H9 (cell line): ENCODE measurements around the gene HCRTR2. TPM values are rescaled to one million over a fixed set of nuclear protein-coding genes. Genes with fewer than 3 reads are reported as not detected.

ENCODE experiments used
- DNase-seq: peaks from one replicate; pipeline ENCODE4 v3.0.0-alpha.2; 2017
- H2AFZ ChIP-seq: one replicate; pipeline ENCODE4 v1.6.1; 2013; ENCODE audit warnings: mild to moderate bottlenecking, low read length, control low read depth, moderate library complexity
- H2AK5ac ChIP-seq: 2 replicates; pipeline ENCODE4 v1.6.1; 2013; ENCODE audit warnings: low read length, control low read depth, mixed read lengths; ENCODE audit not compliant: insufficient read length
- H2BK120ac ChIP-seq: one replicate; pipeline ENCODE4 v1.6.1; 2013; ENCODE audit warnings: low read depth, mild to moderate bottlenecking, low read length, control low read depth, inconsistent platforms; ENCODE audit not compliant: poor library complexity, severe bottlenecking
- H2BK12ac ChIP-seq: 2 replicates; pipeline ENCODE4 v1.6.1; 2013; ENCODE audit warnings: low read length, control low read depth, mixed read lengths, low read depth; ENCODE audit not compliant: insufficient read length
- H2BK15ac ChIP-seq: 2 replicates; pipeline ENCODE4 v1.6.1; 2013; ENCODE audit warnings: low read depth, low read length, control low read depth
- H2BK20ac ChIP-seq: one replicate; pipeline ENCODE4 v1.6.1; 2013; ENCODE audit warnings: low read depth, mild to moderate bottlenecking, low read length, control low read depth, inconsistent platforms; ENCODE audit not compliant: poor library complexity, severe bottlenecking
- H2BK5ac ChIP-seq: 2 replicates; pipeline ENCODE4 v1.6.1; 2013; ENCODE audit warnings: low read length, control low read depth, mixed read lengths; ENCODE audit not compliant: insufficient read length
- H3K14ac ChIP-seq: 2 replicates; pipeline ENCODE4 v1.6.1; 2013; ENCODE audit warnings: low read length, control low read depth; ENCODE audit not compliant: insufficient read depth
- H3K18ac ChIP-seq: 2 replicates; pipeline ENCODE4 v1.6.1; 2013; ENCODE audit warnings: low read depth, mild to moderate bottlenecking, mixed read lengths, low read length, control low read depth; ENCODE audit not compliant: insufficient read length
- H3K23ac ChIP-seq: 2 replicates; pipeline ENCODE4 v1.6.1; 2013; ENCODE audit warnings: low read length, control low read depth, mixed read lengths, low read depth; ENCODE audit not compliant: insufficient read length
- H3K23me2 ChIP-seq: 2 replicates; pipeline ENCODE4 v1.6.1; 2013; ENCODE audit warnings: low read depth, mild to moderate bottlenecking, mixed read lengths, low read length, control low read depth; ENCODE audit not compliant: insufficient read length, poor library complexity, severe bottlenecking
- H3K27ac ChIP-seq: 2 replicates; pipeline ENCODE4 v1.5.1; 2013; ENCODE audit warnings: low read length, control low read depth, mixed read lengths, low read depth; ENCODE audit not compliant: insufficient read length
- H3K27me3 ChIP-seq: 2 replicates; pipeline ENCODE4 v1.6.1; 2013; ENCODE audit warnings: low read length, control low read depth, inconsistent platforms; ENCODE audit not compliant: insufficient read depth
- H3K4ac ChIP-seq: 2 replicates; pipeline ENCODE4 v1.6.1; 2013; ENCODE audit warnings: low read depth, mild to moderate bottlenecking, control low read depth, inconsistent platforms, low read length, moderate library complexity
- H3K4me1 ChIP-seq: 2 replicates; pipeline ENCODE4 v1.6.1; 2013; ENCODE audit warnings: low read length, control low read depth, inconsistent platforms; ENCODE audit not compliant: insufficient read depth
- H3K4me2 ChIP-seq: 2 replicates; pipeline ENCODE4 v1.6.1; 2013; ENCODE audit warnings: low read length, control low read depth, mixed read lengths; ENCODE audit not compliant: insufficient read length, insufficient read depth
- H3K56ac ChIP-seq: 2 replicates; pipeline ENCODE4 v1.6.1; 2013; ENCODE audit warnings: low read depth, mild to moderate bottlenecking, mixed read lengths, low read length, control low read depth; ENCODE audit not compliant: insufficient read length
- H3K79me1 ChIP-seq: 2 replicates; pipeline ENCODE4 v1.6.1; 2013; ENCODE audit warnings: low read depth, mild to moderate bottlenecking, moderate library complexity, low read length, control low read depth, inconsistent platforms; ENCODE audit not compliant: insufficient read depth, poor library complexity, severe bottlenecking
- H3K79me2 ChIP-seq: 2 replicates; pipeline ENCODE4 v1.6.1; 2013; ENCODE audit warnings: low read length, control low read depth, inconsistent platforms; ENCODE audit not compliant: insufficient read depth
- H3K9ac ChIP-seq: 2 replicates; pipeline ENCODE4 v1.6.1; 2013; ENCODE audit warnings: low read length, control low read depth, mixed read lengths; ENCODE audit not compliant: insufficient read length; ENCODE audit errors: extremely low read depth
- H3K9me3 ChIP-seq: one replicate; pipeline ENCODE4 v1.6.1; 2013; ENCODE audit warnings: low read depth, low read length, inconsistent platforms; ENCODE audit not compliant: control insufficient read depth
- H3T11ph ChIP-seq: one replicate; pipeline ENCODE4 v1.6.1; 2013; ENCODE audit warnings: mild to moderate bottlenecking, low read length, control low read depth, inconsistent platforms
- H4K20me1 ChIP-seq: one replicate; pipeline ENCODE4 v1.6.1; 2013; ENCODE audit not compliant: control insufficient read depth, insufficient read length, insufficient read depth
- H4K5ac ChIP-seq: 2 replicates; pipeline ENCODE4 v1.6.1; 2013; ENCODE audit warnings: low read depth, mild to moderate bottlenecking, mixed read lengths, low read length, control low read depth; ENCODE audit not compliant: insufficient read length
- H4K8ac ChIP-seq: replicated peaks from 2 replicates; pipeline ENCODE4 v1.6.1; 2013; ENCODE audit warnings: low read length, control low read depth, mixed read lengths, low read depth; ENCODE audit not compliant: insufficient read length
- H4K91ac ChIP-seq: 2 replicates; pipeline ENCODE4 v1.6.1; 2013; ENCODE audit warnings: low read depth, mild to moderate bottlenecking, moderate library complexity, mixed read lengths, low read length, control low read depth; ENCODE audit not compliant: insufficient read length
- H3K27ac Mint-ChIP-seq, 3 experiments: 2 replicates in 2 of 3; 3 replicates in 1 of 3; pipeline ENCODE4 v1.8.0; 2020 to 2021; ENCODE audit warnings: mixed read lengths in 3 of 3, mild to moderate bottlenecking in 1 of 3, moderate library complexity in 1 of 3
- H3K27me3 Mint-ChIP-seq: 2 replicates; pipeline ENCODE4 v1.8.0; 2021; ENCODE audit warnings: low read depth, mild to moderate bottlenecking, moderate library complexity, mixed read lengths
- H3K36me3 Mint-ChIP-seq, 3 experiments: 2 replicates in 2 of 3; 3 replicates in 1 of 3; pipeline ENCODE4 v1.8.0; 2020 to 2021; ENCODE audit warnings: low read depth in 3 of 3, mixed read lengths in 3 of 3; ENCODE audit not compliant: insufficient read depth in 1 of 3
- H3K4me1 Mint-ChIP-seq, 2 experiments: 2 replicates each; pipeline ENCODE4 v1.8.0; 2020; ENCODE audit warnings: mixed read lengths in 2 of 2
- H3K4me3 Mint-ChIP-seq, 2 experiments: 2 replicates in 1 of 2; 3 replicates in 1 of 2; pipeline ENCODE4 v1.8.0; 2020 to 2021; ENCODE audit warnings: mild to moderate bottlenecking in 2 of 2, mixed read lengths in 2 of 2, moderate library complexity in 1 of 2
- H3K9me3 Mint-ChIP-seq, 2 experiments: 2 replicates in 1 of 2; 3 replicates in 1 of 2; pipeline ENCODE4 v1.8.0; 2020; ENCODE audit warnings: mild to moderate bottlenecking in 2 of 2, mixed read lengths in 2 of 2, moderate library complexity in 1 of 2
- WGBS: extraction: QIAGEN DNeasy Blood & Tissue Kit; methylation state at CpG from one replicate; pipeline ENCODE4 v1.1.7; 2013; ENCODE audit warnings: missing lambda C conversion rate, low lambda C conversion rate, mixed read lengths; ENCODE audit not compliant: insufficient read length; ENCODE audit errors: extremely low coverage; 5-methylcytosine and 5-hydroxymethylcytosine counted together
- total RNA-seq: library from RNA; stranded (reverse); gene quantifications from 2 replicates; pipeline ENCODE4 v1.2.1, GENCODE V29; 2021
- TF ChIP-seq, protein P1 (sequence below): fragments of 200-600 bp; sonication (generic); conservative IDR thresholded peaks from 3 replicates; pipeline ENCODE4 v1.8.0; 2021; ENCODE audit warnings: antibody characterized with exemption, mild to moderate bottlenecking

HCRTR2 gene
- total RNA-seq, 1 experiment from 2014 or later = not detected

DNA sequence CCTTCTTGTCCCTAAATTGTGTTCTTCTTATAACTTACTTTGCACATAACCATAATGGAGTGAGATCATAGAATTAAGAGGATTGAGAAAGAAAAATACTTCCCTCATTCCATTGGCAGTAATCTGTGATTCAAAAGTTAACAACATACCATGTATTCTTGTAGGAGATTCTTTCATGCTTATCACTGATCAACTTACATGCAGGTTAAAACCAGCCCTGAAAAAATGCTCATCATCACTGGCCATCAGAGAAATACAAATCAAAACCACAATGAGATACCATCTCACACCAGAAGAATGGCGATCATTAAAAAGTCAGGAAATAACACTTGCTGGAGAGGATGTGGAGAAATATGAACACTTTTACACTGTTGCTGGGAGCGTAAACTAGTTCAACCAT is 116.4 kb downstream of the HCRTR2 start:
- Mint-ChIP-seq H3K27me3 (no peaks in the 10 kb centered on the region), H3K9me3 (no peaks in the 10 kb centered on the region), H3K4me1 (no peaks in the 10 kb centered on the region), H3K4me3 (no peak overlapping the region), H3K27ac (no peak overlapping the region), H3K36me3 (no peaks in the 10 kb centered on the region)
- Histone ChIP-seq H3K27ac (no peak overlapping the region), H3K79me2 (no peaks in the 10 kb centered on the region), H3K4ac (no peak overlapping the region), H2AFZ (no peak overlapping the region), H4K91ac (no peak overlapping the region), H2BK15ac (no peak overlapping the region), H3K56ac (no peak overlapping the region), H3K4me2 (no peak overlapping the region), H3K79me1 (no peaks in the 10 kb centered on the region), H2BK12ac (no peak overlapping the region), H3K23ac (no peak overlapping the region), H2AK5ac (no peak overlapping the region), H2BK5ac (no peak overlapping the region), H4K5ac (no peak overlapping the region), H3K14ac (no peak overlapping the region), H4K8ac (no peak overlapping the region), H3K4me1 (no peaks in the 10 kb centered on the region), H2BK120ac (no peak overlapping the region), H3K9me3 (no peaks in the 10 kb centered on the region), H3T11ph (no peak overlapping the region), H3K23me2 (no peaks in the 10 kb centered on the region), H3K18ac (no peak overlapping the region), H4K20me1 (no peaks in the 10 kb centered on the region), H3K27me3 (no peaks in the 10 kb centered on the region), H2BK20ac (no peak overlapping the region), H3K9ac (no peak overlapping the region)
- no peak for DNase-seq
- TF ChIP-seq, protein P1, sequence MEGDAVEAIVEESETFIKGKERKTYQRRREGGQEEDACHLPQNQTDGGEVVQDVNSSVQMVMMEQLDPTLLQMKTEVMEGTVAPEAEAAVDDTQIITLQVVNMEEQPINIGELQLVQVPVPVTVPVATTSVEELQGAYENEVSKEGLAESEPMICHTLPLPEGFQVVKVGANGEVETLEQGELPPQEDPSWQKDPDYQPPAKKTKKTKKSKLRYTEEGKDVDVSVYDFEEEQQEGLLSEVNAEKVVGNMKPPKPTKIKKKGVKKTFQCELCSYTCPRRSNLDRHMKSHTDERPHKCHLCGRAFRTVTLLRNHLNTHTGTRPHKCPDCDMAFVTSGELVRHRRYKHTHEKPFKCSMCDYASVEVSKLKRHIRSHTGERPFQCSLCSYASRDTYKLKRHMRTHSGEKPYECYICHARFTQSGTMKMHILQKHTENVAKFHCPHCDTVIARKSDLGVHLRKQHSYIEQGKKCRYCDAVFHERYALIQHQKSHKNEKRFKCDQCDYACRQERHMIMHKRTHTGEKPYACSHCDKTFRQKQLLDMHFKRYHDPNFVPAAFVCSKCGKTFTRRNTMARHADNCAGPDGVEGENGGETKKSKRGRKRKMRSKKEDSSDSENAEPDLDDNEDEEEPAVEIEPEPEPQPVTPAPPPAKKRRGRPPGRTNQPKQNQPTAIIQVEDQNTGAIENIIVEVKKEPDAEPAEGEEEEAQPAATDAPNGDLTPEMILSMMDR = no peak
- no CpG with 5 or more reads among the region's 2 CpGs for WGBS
